C4-2B (cell line): ENCODE data around the gene TEX19.

Experiments used
- H3K27ac ChIP-seq: fragments of 450-650 bp; 2 replicates; pipeline ENCODE4 v1.5.1; 2017
- ZFX ChIP-seq: fragments of 450-650 bp; IDR thresholded peaks from 2 replicates; pipeline ENCODE4 v1.6.1; 2017
- TF ChIP-seq, protein P1 (sequence below): fragments of 450-650 bp; conservative IDR thresholded peaks from 2 replicates; pipeline ENCODE4 v1.5.1; 2017; ENCODE audit warnings: mild to moderate bottlenecking

Gene TEX19

DNA sequence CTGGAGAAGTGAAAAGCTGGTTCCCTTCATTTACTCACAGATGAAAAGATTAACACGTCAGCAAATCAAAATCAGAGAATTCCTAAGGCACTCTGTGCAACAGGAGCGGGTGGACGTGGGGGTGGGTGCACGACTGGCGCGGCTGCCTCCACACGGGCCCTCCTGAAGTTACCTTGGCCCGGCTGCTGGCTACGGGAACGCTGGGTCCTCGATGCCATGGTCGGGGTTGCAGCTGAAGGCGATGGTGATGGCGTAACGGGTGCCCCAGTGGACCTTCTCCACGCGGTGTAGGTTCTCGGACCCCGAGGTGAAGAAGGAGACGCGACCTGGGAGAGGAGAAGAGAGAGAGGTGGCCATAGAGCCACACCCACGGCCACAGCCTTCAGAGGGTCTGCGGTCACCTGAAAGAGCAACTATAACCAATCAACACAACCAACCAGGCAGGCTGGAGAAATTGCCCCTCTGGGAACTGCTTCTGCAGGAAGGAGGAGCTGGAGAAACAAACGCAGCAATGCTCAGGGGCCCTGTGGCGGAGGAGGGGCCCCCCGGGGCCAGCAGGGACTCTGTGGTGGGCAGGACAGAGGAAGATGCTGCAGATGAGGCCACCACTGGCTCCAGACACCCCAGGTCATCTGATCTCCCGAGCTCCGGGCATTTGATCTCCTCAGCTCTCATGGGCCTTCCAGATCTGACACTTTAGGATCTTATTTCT is 33.3 kb downstream of the TEX19 start:
- no peak for TF ChIP-seq ZFX
- TF ChIP-seq, protein P1, sequence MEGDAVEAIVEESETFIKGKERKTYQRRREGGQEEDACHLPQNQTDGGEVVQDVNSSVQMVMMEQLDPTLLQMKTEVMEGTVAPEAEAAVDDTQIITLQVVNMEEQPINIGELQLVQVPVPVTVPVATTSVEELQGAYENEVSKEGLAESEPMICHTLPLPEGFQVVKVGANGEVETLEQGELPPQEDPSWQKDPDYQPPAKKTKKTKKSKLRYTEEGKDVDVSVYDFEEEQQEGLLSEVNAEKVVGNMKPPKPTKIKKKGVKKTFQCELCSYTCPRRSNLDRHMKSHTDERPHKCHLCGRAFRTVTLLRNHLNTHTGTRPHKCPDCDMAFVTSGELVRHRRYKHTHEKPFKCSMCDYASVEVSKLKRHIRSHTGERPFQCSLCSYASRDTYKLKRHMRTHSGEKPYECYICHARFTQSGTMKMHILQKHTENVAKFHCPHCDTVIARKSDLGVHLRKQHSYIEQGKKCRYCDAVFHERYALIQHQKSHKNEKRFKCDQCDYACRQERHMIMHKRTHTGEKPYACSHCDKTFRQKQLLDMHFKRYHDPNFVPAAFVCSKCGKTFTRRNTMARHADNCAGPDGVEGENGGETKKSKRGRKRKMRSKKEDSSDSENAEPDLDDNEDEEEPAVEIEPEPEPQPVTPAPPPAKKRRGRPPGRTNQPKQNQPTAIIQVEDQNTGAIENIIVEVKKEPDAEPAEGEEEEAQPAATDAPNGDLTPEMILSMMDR: no peak
- H3K27ac ChIP-seq: no peak overlapping the region

DNA sequence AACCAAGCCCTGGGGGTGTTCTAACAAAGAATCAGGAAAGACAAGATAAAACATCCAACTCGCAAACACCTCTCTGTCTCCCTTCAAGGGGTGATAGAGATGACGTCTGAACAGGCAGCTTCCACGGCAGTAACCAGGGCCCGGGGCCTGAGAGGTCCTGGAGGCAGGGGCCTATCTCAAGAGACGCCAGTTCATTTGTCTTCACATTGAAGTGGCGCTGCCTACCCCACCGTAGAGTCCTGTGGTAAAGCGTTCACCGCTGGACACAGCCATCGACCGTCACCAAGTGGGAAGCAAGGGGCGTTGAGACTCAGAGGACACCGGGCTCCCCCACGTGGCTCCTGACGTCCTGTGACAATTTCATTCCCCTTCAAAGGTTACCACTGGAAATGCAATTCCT is 33.9 kb downstream of the TEX19 start:
- no peak for TF ChIP-seq ZFX
- TF ChIP-seq, protein P1: no peak

DNA sequence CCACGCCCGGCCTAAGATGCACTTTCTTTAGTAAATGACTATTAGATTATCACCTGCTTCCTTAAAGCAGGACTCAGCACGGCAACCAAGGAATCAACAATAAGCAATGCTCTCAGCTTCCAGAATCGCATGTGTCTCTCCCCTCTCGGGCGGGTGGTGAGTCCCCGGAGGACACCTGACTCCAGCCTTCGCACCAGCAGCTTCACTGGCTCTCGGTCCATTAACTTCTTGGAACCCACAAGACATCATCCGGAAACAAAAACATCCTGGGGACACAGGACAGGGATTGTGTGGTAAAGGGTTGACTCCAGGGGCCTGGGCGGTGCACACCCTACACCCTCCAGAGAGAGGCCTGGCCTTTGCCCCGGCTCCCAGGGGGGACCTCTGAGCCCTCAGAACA is 35.2 kb downstream of the TEX19 start:
- H3K27ac ChIP-seq: no peak overlapping the region
- TF ChIP-seq, protein P1: no peak
- TF ChIP-seq ZFX: no peak

More for the DNA sequence above, 33.9 kb downstream of the TEX19 start:
- H3K27ac ChIP-seq: no peak overlapping the region

DNA sequence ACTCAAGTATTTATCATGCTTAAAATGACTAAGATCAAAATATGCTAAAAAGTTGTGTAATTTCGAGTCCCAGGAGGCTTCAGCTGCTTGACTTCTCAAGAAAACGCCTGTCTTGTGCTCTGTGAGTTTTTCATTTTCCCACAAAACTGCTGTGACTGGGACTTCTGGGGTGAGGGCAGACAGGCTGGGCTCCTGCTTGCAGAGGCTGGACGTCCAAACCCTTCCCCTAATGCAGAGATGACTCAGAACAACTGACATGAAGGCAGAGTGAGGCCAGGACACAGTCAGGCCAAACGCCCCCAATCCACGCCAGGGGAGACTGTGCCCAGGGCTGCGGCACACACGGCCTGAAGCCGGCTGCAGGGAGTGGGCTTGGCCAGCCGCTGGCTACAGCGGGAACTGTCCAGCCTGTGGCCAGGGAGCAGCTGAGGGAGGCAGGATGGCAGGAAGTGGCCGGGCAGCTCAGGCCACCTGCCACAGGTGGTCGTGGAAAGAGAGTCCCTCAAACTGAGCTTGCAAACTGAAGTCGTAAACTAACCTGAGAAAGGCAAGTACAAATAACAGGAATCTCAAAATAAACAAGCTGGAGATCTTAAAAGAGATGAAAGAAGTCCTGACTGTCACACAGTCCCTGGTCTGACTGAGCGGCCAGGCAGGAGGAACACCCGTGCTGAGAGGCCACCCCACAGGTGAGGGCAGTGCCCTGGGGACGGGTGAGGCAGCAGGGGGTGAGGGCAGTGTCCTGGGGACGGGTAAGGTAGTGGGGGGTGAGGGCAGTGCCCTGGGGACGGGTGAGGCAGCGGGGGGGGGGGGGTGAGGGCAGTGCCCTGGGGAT is 37.8 kb downstream of the TEX19 start:
- TF ChIP-seq ZFX: no peak
- TF ChIP-seq, protein P1: no peak
- H3K27ac ChIP-seq: no peak overlapping the region; the same call in 1 of the 2 replicates

DNA sequence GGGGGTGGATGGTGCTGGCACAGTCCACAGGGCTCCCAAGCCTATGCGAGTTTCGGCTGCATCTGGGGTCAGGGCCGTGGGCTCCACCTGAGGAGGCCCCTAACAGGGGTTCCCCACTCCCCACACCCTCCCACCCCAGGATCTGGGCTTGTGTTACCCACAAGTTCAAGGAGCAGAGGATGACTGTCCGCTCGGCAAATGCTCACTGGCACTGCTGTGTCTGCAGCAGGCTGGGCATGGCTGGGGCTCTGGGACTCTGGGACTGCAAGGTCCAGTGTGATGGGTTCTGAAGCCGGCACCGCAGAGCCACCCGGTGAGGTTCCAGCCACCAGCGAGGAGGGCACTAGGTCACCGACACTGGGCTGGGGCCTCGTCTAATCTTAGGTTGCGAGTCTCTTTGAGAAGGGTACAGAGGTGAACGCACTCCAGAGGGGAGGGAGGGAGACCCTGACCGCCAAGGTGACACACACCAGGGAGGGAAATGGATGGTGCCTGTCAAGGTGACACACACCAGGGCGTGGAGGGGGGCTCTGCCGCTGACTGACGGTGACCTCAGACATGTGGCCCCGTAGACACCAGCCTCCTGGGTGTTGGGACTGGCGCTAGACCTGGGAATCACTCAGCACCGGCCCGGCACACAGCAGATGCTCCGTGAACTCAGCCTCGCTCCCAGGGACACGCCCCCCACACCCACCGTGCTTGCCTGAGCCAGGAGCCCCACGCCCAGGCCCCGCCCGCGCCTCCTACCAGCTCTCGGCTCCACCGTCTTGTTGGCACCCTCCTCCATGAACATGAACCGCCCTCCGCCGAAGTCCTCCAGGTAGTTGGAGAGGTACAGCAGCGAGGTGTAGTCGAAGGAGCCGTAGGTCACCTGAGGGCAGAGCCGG is 38.6 kb downstream of the TEX19 start:
- H3K27ac ChIP-seq: no peak overlapping the region
- no peak for TF ChIP-seq ZFX
- TF ChIP-seq, protein P1: no peak

DNA sequence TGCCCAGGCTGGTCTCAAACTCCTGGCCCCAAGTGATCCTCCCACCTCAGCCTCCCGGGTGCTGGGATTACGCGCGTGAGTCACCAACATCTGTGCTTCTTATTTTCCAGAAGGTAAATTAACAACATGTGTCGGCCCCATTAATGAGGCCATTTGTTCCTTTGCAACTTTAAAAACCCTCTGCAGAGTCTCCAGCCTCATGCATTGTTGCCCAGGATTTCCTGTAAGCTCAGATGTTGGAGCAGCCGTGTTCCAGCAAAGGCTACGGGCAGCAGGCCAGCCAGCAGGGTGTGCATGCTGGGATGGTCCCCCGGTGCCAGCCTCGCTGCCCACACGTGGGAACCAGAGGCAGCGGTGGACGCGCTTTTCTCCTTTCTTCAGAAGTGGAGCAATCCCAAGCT is 40.0 kb downstream of the TEX19 start:
- TF ChIP-seq ZFX: no peak
- TF ChIP-seq, protein P1: no peak

More for the DNA sequence above, 40.0 kb downstream of the TEX19 start:
- no peak overlapping the region for H3K27ac ChIP-seq
